Inferior parietal cortex (tissue), 1 donor: ENCODE results near the gene TMEM108.

Experiments used
- DNase-seq: peaks from one replicate; pipeline ENCODE4 v3.0.0-alpha.2; 2016; ENCODE audit errors: extremely low spot score

The TMEM108 gene

GRCh38 chr3:133414021-133414392, 375.8 kb downstream of the TMEM108 start:
- no peak for DNase-seq

- DNase-seq = no peak
Measured at GRCh38 chr3:133418361-133418760, 380.2 kb downstream of the TMEM108 start.

GRCh38 chr3:133419151-133419909, 381.1 kb downstream of the TMEM108 start:
- no peak for DNase-seq

GRCh38 chr3:133424937-133425869, 387.0 kb downstream of the TMEM108 start:
- no peak for DNase-seq

GRCh38 chr3:133425898-133426297, 387.7 kb downstream of the TMEM108 start:
- DNase-seq = no peak

- no peak for DNase-seq
Measured at GRCh38 chr3:133426721-133427120, 388.5 kb downstream of the TMEM108 start.

- no peak for DNase-seq
Measured at GRCh38 chr3:133428552-133428951, 390.4 kb downstream of the TMEM108 start.

GRCh38 chr3:133429063-133429462, 390.9 kb downstream of the TMEM108 start:
- no peak for DNase-seq

GRCh38 chr3:133439563-133439962, 401.4 kb downstream of the TMEM108 start:
- no peak for DNase-seq

- DNase-seq = no peak
Measured at GRCh38 chr3:133440652-133441051, 402.5 kb downstream of the TMEM108 start.

- DNase-seq = no peak
Measured at GRCh38 chr3:133441867-133442270, 403.7 kb downstream of the TMEM108 start.

- DNase-seq = no peak
Measured at GRCh38 chr3:133442518-133442917, 404.3 kb downstream of the TMEM108 start.

GRCh38 chr3:133443649-133444422, 405.6 kb downstream of the TMEM108 start:
- DNase-seq = no peak

- DNase-seq = no peak
Measured at GRCh38 chr3:133444423-133444774, 406.2 kb downstream of the TMEM108 start.

- no peak for DNase-seq
Measured at GRCh38 chr3:133445108-133445507, 406.9 kb downstream of the TMEM108 start.
